ENCODE measurements around the gene PDZRN3. TPM values are rescaled to one million over a fixed set of nuclear protein-coding genes. Genes with fewer than 3 reads are reported as not detected.

The PDZRN3 gene
- total and polyA plus RNA-seq, 8 donors: 20.0 to 88.6 (median 62.3) TPM

- Histone ChIP-seq H3K4me3 (no peak overlapping the region), H3K9me3 (no peaks in the 10 kb centered on the region), H3K4me1 (no peaks in the 10 kb centered on the region), H3K36me3 (no peaks in the 10 kb centered on the region), H3K27ac (no peak overlapping the region), H3K27me3 (no peaks in the 10 kb centered on the region)
- intact Hi-C loops (cut with DNase I): no loop called here
- no peak for DNase-seq
- ATAC-seq: no peak
- TF ChIP-seq CTCF (IDR thresholded peaks at IDR 0.05): no peak
Observed at GRCh38 chr3:73535931-73536330, 88.8 kb downstream of the PDZRN3 start.

- no peaks in the 10 kb centered on the region for H3K27me3 ChIP-seq
- H3K4me1 ChIP-seq: no peaks in the 10 kb centered on the region
- DNase-seq: no peak
- intact Hi-C loops (cut with DNase I): no loop called here
- no peak for ATAC-seq
- no peaks in the 10 kb centered on the region for H3K36me3 ChIP-seq
- H3K27ac ChIP-seq: no peak overlapping the region
- no peaks in the 10 kb centered on the region for H3K9me3 ChIP-seq
- no peak for TF ChIP-seq CTCF (IDR thresholded peaks at IDR 0.05)
- no peak overlapping the region for H3K4me3 ChIP-seq
Observed at GRCh38 chr3:73535137-73535536, 89.6 kb downstream of the PDZRN3 start.

GRCh38 chr3:73530022-73530396 lies 94.7 kb downstream of the PDZRN3 start:
- H3K9me3 ChIP-seq: no peaks in the 10 kb centered on the region
- TF ChIP-seq CTCF (IDR thresholded peaks at IDR 0.05): no peak
- intact Hi-C loops (cut with DNase I): no loop called here
- DNase-seq: peak in 2 of 4 donors; percentile 66 to 67
- H3K4me3 ChIP-seq: no peak overlapping the region
- peak; percentile 65 for ATAC-seq
- no peaks in the 10 kb centered on the region for H3K4me1 ChIP-seq
- no peaks in the 10 kb centered on the region for H3K36me3 ChIP-seq
- no peak overlapping the region for H3K27ac ChIP-seq
- no peaks in the 10 kb centered on the region for H3K27me3 ChIP-seq

GRCh38 chr3:73529308-73530021 lies 95.3 kb downstream of the PDZRN3 start:
- no peak for TF ChIP-seq CTCF (IDR thresholded peaks at IDR 0.05)
- Histone ChIP-seq H3K4me1 (no peaks in the 10 kb centered on the region), H3K27ac (no peak overlapping the region), H3K36me3 (no peaks in the 10 kb centered on the region), H3K27me3 (no peaks in the 10 kb centered on the region), H3K4me3 (no peak overlapping the region), H3K9me3 (no peaks in the 10 kb centered on the region)
- DNase-seq (peak in 1 of 4 donors; percentile 46), ATAC-seq (no peak)
- intact Hi-C loops (cut with DNase I): no loop called here

- intact Hi-C loops (cut with DNase I): no loop called here
- H3K4me1 ChIP-seq: no peaks in the 10 kb centered on the region
- ATAC-seq (no peak), DNase-seq (no peak)
- no peaks in the 10 kb centered on the region for H3K27me3 ChIP-seq
- no peak overlapping the region for H3K4me3 ChIP-seq
- H3K36me3 ChIP-seq: no peaks in the 10 kb centered on the region
- H3K9me3 ChIP-seq: no peaks in the 10 kb centered on the region
- no peak overlapping the region for H3K27ac ChIP-seq
- TF ChIP-seq CTCF (IDR thresholded peaks at IDR 0.05): no peak
Observed at GRCh38 chr3:73525591-73525990, 99.2 kb downstream of the PDZRN3 start.

All from left lung (tissue), 10 donors.